MCF 10A (cell line): ENCODE data around the gene UQCR11. TPM values are rescaled to one million over a fixed set of nuclear protein-coding genes. Genes with fewer than 3 reads are reported as not detected.

Source experiments
- BruUV-seq: library from RNA; stranded (reverse); fragments of 400-500 nt; replicated peaks from 2 replicates; lab custom pipeline; 2021; lab: Mats Ljungman, UMichigan
- CTCF ChIA-PET: fragments of 300-600 bp; sonication (Branson Sonifier 250); formaldehyde crosslinking; extraction: SDS; loops from one replicate; lab custom pipeline; 2021; ENCODE audit warnings: antibody characterized with exemption, inconsistent platforms; lab: Yijun Ruan, JAX
- POLR2A ChIA-PET: fragments of 300-600, 350-650 bp; sonication (Branson Sonifier 250); formaldehyde crosslinking; extraction: SDS; loops from one replicate; lab custom pipeline; 2020; ENCODE audit warnings: antibody characterized with exemption, inconsistent platforms; lab: Yijun Ruan, JAX
- DNase-seq: peaks from one replicate; pipeline ENCODE4 v3.0.0-alpha.2; 2018; ENCODE audit not compliant: unreplicated experiment
- H3K27ac Mint-ChIP-seq: one replicate; pipeline ENCODE4 v1.8.0; 2022; ENCODE audit warnings: mild to moderate bottlenecking, low read depth, mixed read lengths; ENCODE audit not compliant: unreplicated experiment
- H3K27me3 Mint-ChIP-seq: one replicate; pipeline ENCODE4 v1.8.0; 2022; ENCODE audit warnings: mixed read lengths; ENCODE audit not compliant: insufficient read depth, unreplicated experiment
- H3K36me3 Mint-ChIP-seq: one replicate; pipeline ENCODE4 v1.8.0; 2022; ENCODE audit warnings: mild to moderate bottlenecking, moderate library complexity, mixed read lengths; ENCODE audit not compliant: insufficient read depth, unreplicated experiment
- H3K4me1 Mint-ChIP-seq: one replicate; pipeline ENCODE4 v1.8.0; 2022; ENCODE audit warnings: mixed read lengths; ENCODE audit not compliant: insufficient read depth, unreplicated experiment
- H3K4me3 Mint-ChIP-seq: one replicate; pipeline ENCODE4 v1.8.0; 2022; ENCODE audit warnings: mild to moderate bottlenecking, moderate library complexity, mixed read lengths; ENCODE audit not compliant: unreplicated experiment
- H3K9me3 Mint-ChIP-seq: one replicate; pipeline ENCODE4 v1.8.0; 2022; ENCODE audit warnings: mixed read lengths; ENCODE audit not compliant: unreplicated experiment
- intact Hi-C: fragments of 100-400 bp; cut with micrococcal nuclease; formaldehyde crosslinking; loops from 2 replicates; pipeline ENCODE4 v1.14.1; 2022
- total RNA-seq: library from RNA; stranded (reverse); gene quantifications from 2 replicates; pipeline ENCODE4 v1.2.3, GENCODE V29; 2022
- TF ChIP-seq, protein P1 (sequence below): fragments of 200-600 bp; IDR thresholded peaks from one replicate; pipeline ENCODE4 v1.8.0; 2022; ENCODE audit warnings: antibody characterized with exemption, mild to moderate bottlenecking; ENCODE audit not compliant: unreplicated experiment

UQCR11 gene
- total RNA-seq, 1 experiment from 2014 or later = 256 TPM

DNA sequence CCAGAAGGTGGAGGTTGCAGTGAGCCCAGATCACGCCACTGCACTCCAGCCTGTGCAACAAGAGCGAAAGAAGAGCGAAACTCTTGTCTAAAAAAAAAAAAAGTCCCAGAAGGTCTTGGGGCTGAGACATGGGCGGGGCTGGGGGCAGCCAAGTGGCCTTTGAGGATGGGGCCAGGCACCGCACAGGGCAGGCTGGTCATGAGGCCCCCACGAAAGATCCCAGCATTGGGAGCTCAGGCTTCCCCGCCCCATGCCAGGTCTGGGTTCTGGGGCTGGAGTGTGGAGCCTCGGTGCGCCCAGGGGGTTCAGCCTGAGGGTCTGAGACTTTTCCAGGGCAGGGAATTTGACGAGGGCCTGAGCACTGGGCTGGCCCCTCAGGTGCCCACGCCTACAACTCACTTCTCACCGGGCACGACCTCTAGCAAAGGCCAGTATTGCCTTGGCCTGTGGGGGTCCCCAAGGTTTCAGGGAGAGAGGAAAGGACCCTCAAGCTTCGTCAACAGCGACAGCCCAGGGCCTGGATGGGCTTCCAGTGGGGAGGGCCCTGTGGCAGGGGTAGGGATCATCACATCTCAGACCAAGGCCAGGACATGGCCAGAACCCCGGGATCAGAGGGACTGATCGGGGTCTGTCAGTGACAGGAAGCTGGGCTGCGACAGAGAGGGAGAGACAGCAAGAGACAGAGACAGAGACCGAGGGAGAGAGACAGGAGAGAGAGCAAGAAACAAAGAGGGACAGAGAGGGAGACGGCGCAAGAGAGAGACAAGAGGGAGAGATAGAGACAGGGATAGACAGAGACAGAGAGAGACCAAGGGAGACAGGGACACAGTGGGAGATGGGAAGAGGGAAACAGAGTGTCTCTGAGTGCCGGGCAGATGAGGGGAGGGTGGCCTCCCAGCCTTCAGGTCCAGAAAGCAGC lies 29.7 kb downstream of the UQCR11 start:
- POLR2A ChIA-PET = interaction anchor here (2.2 kb wide), 1 partner anchor 15 kb away, joined by 11 read pairs; no protein-coding TSS in a partner anchor
- no peak for DNase-seq
- Mint-ChIP-seq H3K4me1 (no peaks in the 10 kb centered on the region), H3K9me3 (no peaks in the 10 kb centered on the region), H3K4me3 (no peak overlapping the region), H3K27me3 (peaks cover 4% of the 10 kb centered on the region), H3K36me3 (peaks cover 55% of the 10 kb centered on the region), H3K27ac (no peak overlapping the region)
- no TSS peak for BruUV-seq
- TF ChIP-seq, protein P1, sequence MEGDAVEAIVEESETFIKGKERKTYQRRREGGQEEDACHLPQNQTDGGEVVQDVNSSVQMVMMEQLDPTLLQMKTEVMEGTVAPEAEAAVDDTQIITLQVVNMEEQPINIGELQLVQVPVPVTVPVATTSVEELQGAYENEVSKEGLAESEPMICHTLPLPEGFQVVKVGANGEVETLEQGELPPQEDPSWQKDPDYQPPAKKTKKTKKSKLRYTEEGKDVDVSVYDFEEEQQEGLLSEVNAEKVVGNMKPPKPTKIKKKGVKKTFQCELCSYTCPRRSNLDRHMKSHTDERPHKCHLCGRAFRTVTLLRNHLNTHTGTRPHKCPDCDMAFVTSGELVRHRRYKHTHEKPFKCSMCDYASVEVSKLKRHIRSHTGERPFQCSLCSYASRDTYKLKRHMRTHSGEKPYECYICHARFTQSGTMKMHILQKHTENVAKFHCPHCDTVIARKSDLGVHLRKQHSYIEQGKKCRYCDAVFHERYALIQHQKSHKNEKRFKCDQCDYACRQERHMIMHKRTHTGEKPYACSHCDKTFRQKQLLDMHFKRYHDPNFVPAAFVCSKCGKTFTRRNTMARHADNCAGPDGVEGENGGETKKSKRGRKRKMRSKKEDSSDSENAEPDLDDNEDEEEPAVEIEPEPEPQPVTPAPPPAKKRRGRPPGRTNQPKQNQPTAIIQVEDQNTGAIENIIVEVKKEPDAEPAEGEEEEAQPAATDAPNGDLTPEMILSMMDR = no peak
- intact Hi-C loops = no loop called here
- CTCF ChIA-PET = interaction anchor here (0.7 to 1.0 kb wide), 2 partner anchors 8 to 45 kb away, joined by 3 read pairs; no protein-coding TSS in a partner anchor

DNA sequence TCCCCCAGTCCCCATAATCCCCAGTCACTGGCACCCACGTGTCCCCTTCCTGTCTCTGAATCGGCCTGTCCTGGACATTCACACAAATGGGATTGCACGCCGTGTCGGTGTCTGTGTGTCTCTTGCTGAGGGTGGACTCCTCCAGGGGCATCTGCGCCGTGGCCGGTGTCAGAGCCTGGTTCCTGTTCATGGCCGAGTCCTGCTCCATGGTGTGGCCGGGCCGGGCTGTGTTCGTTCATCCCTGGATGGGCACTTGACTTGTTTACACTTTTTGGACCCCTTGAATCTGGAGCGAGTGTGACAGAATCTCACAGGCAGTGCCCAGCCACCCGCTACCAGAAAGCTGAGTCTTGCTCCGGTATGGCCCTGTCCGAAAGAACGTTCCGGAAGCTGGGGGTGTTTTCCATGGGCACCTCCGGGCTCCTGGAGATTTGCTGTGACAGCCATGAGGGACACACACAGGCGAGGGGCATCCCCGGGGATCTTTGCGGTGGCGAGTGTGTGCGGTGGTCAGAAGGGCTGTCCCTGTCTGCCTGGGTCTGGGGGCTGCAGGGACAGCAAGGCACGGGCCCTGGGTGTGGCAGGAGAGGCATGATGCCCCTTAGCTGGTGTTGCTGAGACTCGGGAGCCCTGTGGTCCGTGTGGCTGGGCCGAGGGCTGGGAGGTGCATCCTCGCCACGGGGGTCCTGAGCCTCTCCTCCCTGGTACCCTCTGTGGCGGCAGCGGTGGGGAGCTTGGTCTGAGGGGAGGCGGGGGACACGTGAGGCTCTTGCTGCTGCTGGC lies 30.7 kb downstream of the UQCR11 start:
- H3K36me3 Mint-ChIP-seq = peaks cover 44% of the 10 kb centered on the region
- ChIA-PET CTCF (interaction anchor here (0.7 to 1.0 kb wide), 2 partner anchors 9 to 44 kb away, joined by 3 read pairs; no protein-coding TSS in a partner anchor), POLR2A (interaction anchor here (2.2 kb wide), 1 partner anchor 16 kb away, joined by 11 read pairs; no protein-coding TSS in a partner anchor)
- H3K9me3 Mint-ChIP-seq = no peaks in the 10 kb centered on the region
- DNase-seq = no peak
- TF ChIP-seq, protein P1 = no peak
- no peak overlapping the region for H3K27ac Mint-ChIP-seq
- peaks cover 14% of the 10 kb centered on the region for H3K27me3 Mint-ChIP-seq
- intact Hi-C loops = no loop called here
- no peak overlapping the region for H3K4me3 Mint-ChIP-seq
- BruUV-seq = TSS peak; percentile 9
- no peaks in the 10 kb centered on the region for H3K4me1 Mint-ChIP-seq

DNA sequence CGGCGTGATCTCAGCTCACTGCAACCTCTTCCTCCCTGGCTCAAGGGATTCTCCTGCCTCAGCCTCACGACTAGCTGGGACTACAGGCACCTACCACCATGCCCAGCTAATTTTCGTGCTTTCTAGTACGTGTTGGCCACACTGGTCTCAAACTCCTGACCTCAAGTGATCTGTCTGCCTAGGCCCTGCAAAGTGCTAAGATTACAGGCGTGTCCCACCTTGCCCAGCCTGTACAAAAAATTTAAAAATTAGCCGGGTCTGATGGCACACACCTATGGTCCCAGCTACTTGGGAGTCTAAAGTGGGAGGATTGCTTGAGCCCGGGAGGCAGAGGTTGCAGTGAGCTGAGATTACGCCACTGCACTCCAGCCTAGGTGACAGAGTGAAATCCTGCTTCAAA lies 32.5 kb downstream of the UQCR11 start:
- peak overlapping the region; percentile 28 for H3K27ac Mint-ChIP-seq
- H3K9me3 Mint-ChIP-seq = no peaks in the 10 kb centered on the region
- BruUV-seq = no TSS peak
- peaks cover 17% of the 10 kb centered on the region for H3K27me3 Mint-ChIP-seq
- intact Hi-C loops = no loop called here
- H3K4me3 Mint-ChIP-seq = no peak overlapping the region
- TF ChIP-seq, protein P1 = no peak
- ChIA-PET CTCF (interaction anchor here (0.6 to 1.2 kb wide), 2 partner anchors 27 to 264 kb away, joined by 3 to 5 read pairs; no protein-coding TSS in a partner anchor), POLR2A (interaction anchor here (1.3 kb wide), 1 partner anchor 18 kb away, joined by 3 read pairs; no protein-coding TSS in a partner anchor)
- peaks cover 30% of the 10 kb centered on the region for H3K36me3 Mint-ChIP-seq
- DNase-seq = no peak
- no peaks in the 10 kb centered on the region for H3K4me1 Mint-ChIP-seq
